Ishikawa (cell line): Measurements from ENCODE around the gene RAB4B.

ENCODE experiments used
- CEBPB ChIP-seq: IDR thresholded peaks from 2 replicates; pipeline ENCODE4 v1.6.1; 2012
- CREB1 ChIP-seq: IDR thresholded peaks from 2 replicates; pipeline ENCODE4 v1.6.1; 2012; ENCODE audit warnings: low read depth
- EGR1 ChIP-seq: IDR thresholded peaks from 2 replicates; pipeline ENCODE4 v1.6.1; 2012
- EP300 ChIP-seq: IDR thresholded peaks from 2 replicates; pipeline ENCODE4 v1.6.1; 2012; ENCODE audit warnings: borderline replicate concordance
- FOXM1 ChIP-seq: IDR thresholded peaks from 2 replicates; pipeline ENCODE4 v1.6.1; 2012; ENCODE audit warnings: low read depth, borderline replicate concordance
- MAX ChIP-seq: IDR thresholded peaks from 2 replicates; pipeline ENCODE4 v1.6.1; 2012
- NFIC ChIP-seq: IDR thresholded peaks from 2 replicates; pipeline ENCODE4 v1.6.1; 2012
- RAD21 ChIP-seq: IDR thresholded peaks from 2 replicates; pipeline ENCODE4 v1.6.1; 2012; ENCODE audit warnings: low read depth
- REST ChIP-seq: IDR thresholded peaks from 2 replicates; pipeline ENCODE4 v1.6.1; 2012; ENCODE audit warnings: low read depth, mild to moderate bottlenecking
- TAF1 ChIP-seq: IDR thresholded peaks from 2 replicates; pipeline ENCODE4 v1.6.1; 2012; ENCODE audit warnings: low read depth, mild to moderate bottlenecking
- TCF12 ChIP-seq: IDR thresholded peaks from 2 replicates; pipeline ENCODE4 v1.6.1; 2012; ENCODE audit warnings: low read depth
- TEAD4 ChIP-seq: IDR thresholded peaks from 2 replicates; pipeline ENCODE4 v1.6.1; 2012
- YY1 ChIP-seq: IDR thresholded peaks from 2 replicates; pipeline ENCODE4 v1.6.1; 2012; ENCODE audit warnings: low read depth
- ZBTB7A ChIP-seq: IDR thresholded peaks from 2 replicates; pipeline ENCODE4 v1.6.1; 2012; ENCODE audit warnings: low read depth
- TF ChIP-seq, protein P1 (sequence below): IDR thresholded peaks from 2 replicates; pipeline ENCODE4 v1.6.1; 2012

RAB4B gene

GRCh38 chr19:40755248-40755624 lies 22.8 kb upstream of the RAB4B start:
- TF ChIP-seq MAX (no peak), EP300 (no peak), FOXM1 (no peak), EGR1 (no peak), TAF1 (no peak), RAD21 (no peak), ZBTB7A (no peak), CREB1 (no peak), TCF12 (no peak), REST (no peak), NFIC (no peak), CEBPB (no peak), TEAD4 (no peak), YY1 (no peak)
- TF ChIP-seq, protein P1, sequence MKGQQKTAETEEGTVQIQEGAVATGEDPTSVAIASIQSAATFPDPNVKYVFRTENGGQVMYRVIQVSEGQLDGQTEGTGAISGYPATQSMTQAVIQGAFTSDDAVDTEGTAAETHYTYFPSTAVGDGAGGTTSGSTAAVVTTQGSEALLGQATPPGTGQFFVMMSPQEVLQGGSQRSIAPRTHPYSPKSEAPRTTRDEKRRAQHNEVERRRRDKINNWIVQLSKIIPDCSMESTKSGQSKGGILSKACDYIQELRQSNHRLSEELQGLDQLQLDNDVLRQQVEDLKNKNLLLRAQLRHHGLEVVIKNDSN, result no peak

- no peak for TF ChIP-seq TEAD4
- TF ChIP-seq EP300, result no peak
- TF ChIP-seq, protein P1, result no peak
Measured at GRCh38 chr19:40755791-40756190, 22.3 kb upstream of the RAB4B start.

DNA sequence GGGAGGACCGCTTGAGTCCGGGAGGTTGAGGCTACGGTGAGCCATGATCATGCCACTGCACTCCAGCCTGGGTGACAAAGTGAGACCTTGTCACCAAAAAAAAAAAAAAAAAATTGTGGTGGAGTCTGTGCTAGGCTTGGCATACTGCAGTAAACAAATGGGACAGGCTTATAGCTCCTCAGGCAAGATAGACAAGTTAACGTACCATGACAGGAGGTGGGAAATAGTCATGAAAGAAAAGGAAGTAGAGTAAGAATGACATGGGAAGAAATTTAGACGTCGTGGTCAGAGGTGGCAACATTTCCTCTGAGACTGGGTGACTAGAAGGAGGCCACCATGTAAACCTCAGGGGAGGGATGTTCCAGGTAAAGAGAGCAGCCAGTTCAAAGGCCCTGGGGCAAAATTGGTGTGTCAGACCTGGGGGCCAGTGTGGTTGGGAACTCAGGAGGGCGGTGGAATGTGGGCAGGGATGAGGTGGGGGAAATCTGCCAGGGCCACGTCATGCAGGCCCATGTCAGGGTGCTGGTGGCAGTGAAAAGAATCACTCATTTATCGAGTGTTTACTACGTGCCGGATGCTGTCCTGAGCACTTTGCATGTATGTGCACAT lies 21.4 kb upstream of the RAB4B start:
- no peak for TF ChIP-seq CEBPB
- no peak for TF ChIP-seq YY1
- TF ChIP-seq FOXM1, result no peak
- TF ChIP-seq REST, result no peak
- TF ChIP-seq MAX, result no peak
- no peak for TF ChIP-seq ZBTB7A
- no peak for TF ChIP-seq NFIC
- no peak for TF ChIP-seq RAD21
- TF ChIP-seq EGR1, result no peak
- no peak for TF ChIP-seq CREB1
- TF ChIP-seq, protein P1, result no peak
- TF ChIP-seq TAF1, result no peak
- no peak for TF ChIP-seq TCF12

GRCh38 chr19:40758491-40758890 lies 19.6 kb upstream of the RAB4B start:
- TF ChIP-seq, protein P1, result no peak
- TF ChIP-seq EP300 (no peak), YY1 (no peak), TCF12 (no peak), TEAD4 (no peak), ZBTB7A (no peak), EGR1 (no peak), CREB1 (no peak), NFIC (no peak), RAD21 (no peak), MAX (no peak), FOXM1 (no peak), CEBPB (no peak)

GRCh38 chr19:40759352-40759751 lies 18.7 kb upstream of the RAB4B start:
- TF ChIP-seq YY1, result no peak
- TF ChIP-seq FOXM1, result no peak
- TF ChIP-seq CEBPB, result no peak
- no peak for TF ChIP-seq MAX
- no peak for TF ChIP-seq ZBTB7A
- no peak for TF ChIP-seq EP300
- TF ChIP-seq NFIC, result no peak
- no peak for TF ChIP-seq TEAD4
- no peak for TF ChIP-seq REST
- no peak for TF ChIP-seq TAF1
- no peak for TF ChIP-seq CREB1
